Fibroblast of the aortic adventitia (primary cell): Measurements from ENCODE around the gene CDKN2C. TPM values are rescaled to one million over a fixed set of nuclear protein-coding genes. Genes with fewer than 3 reads are reported as not detected.
A peak's percentile ranks its signal among the peaks of the same experiment; 100 is the strongest.

Experiments used
- DNase-seq: peaks from one replicate; pipeline ENCODE4 v3.0.0-alpha.2; 2010; ENCODE audit warnings: low read depth
- H3K4me3 ChIP-seq: 2 replicates; pipeline ENCODE4 v1.5.1; 2011; ENCODE audit warnings: low read depth, mild to moderate bottlenecking, control low read depth, low read length, moderate library complexity
- total RNA-seq: library from RNA; depleted of rRNA; stranded (reverse); fragments of >200 nt; gene quantifications from 2 replicates; pipeline ENCODE4 v1.2.3, GENCODE V29; 2012; ENCODE audit warnings: low replicate concordance
- TF ChIP-seq, protein P1 (sequence below): IDR thresholded peaks from 2 replicates; pipeline ENCODE4 v1.5.1; 2011; ENCODE audit warnings: mild to moderate bottlenecking, low read length, control low read depth, inconsistent platforms; ENCODE audit not compliant: insufficient read depth

CDKN2C gene
- total RNA-seq, 1 donor = 34.1 TPM

DNA sequence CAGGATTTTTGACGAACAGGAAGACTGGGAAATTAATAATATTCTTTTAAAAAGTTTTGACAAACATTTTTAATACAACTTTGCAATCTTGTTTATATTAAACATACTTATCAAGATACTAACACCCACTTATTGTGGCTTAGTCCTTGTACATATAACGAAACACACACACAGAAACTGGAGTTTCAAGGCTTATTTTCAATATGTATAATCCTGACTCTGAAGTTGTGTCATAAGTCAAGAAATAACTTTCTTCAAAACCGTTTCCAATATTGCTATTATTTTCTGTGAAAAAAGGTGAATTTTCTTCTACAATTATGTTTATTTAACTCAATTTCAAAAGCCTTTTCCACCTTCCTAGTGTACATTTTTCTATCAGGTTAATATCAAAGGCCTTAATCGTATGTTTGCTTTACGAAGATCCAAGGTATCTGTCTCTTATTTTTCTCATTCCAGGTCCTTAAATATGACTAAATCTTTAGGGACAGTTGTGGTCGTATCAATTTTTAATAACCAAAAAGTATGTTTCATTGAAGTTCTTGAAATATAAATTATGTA lies 1.8 kb downstream of the CDKN2C start:
- H3K4me3 ChIP-seq = peak overlapping the region; percentile 97
- peak; percentile 50 for DNase-seq
- TF ChIP-seq, protein P1, sequence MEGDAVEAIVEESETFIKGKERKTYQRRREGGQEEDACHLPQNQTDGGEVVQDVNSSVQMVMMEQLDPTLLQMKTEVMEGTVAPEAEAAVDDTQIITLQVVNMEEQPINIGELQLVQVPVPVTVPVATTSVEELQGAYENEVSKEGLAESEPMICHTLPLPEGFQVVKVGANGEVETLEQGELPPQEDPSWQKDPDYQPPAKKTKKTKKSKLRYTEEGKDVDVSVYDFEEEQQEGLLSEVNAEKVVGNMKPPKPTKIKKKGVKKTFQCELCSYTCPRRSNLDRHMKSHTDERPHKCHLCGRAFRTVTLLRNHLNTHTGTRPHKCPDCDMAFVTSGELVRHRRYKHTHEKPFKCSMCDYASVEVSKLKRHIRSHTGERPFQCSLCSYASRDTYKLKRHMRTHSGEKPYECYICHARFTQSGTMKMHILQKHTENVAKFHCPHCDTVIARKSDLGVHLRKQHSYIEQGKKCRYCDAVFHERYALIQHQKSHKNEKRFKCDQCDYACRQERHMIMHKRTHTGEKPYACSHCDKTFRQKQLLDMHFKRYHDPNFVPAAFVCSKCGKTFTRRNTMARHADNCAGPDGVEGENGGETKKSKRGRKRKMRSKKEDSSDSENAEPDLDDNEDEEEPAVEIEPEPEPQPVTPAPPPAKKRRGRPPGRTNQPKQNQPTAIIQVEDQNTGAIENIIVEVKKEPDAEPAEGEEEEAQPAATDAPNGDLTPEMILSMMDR = no peak

DNA sequence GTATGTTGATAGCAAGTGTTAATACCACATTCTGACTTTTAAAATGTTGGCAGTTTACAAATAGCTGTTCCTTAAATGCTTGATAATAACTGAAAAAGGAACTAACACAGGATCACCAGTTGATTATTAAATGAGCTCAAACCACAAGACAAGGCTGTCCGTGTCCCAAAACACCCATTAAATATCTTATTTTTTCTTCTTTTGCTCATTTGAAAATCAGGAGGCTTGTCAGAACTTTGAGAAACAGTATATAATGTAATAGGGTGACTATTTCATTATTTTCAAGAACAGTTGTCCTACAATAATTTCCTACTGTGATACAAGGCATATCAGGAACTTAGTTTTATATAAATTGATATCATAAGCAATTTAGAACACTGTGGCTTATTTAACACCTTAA lies 2.7 kb downstream of the CDKN2C start:
- H3K4me3 ChIP-seq = peak overlapping the region; percentile 44

DNA sequence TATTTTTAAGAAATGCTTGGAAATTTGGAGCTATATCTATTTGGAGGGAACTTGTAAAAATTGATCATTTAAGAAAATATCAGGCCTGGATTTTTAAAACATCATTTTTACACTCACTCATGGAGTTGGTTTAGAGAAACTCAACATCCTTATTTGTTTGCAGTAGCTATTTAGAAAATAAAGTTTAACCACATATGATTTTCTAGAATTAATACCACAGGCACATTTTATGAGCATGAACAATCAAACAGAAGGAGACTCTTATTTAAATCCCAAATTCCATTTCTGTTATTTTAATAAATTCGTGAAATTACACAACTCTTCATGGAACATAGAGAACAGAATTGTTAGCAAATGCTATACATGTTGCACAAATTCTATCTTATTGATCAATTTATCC lies 3.2 kb downstream of the CDKN2C start:
- DNase-seq = peak; percentile 33
- TF ChIP-seq, protein P1 = no peak
- H3K4me3 ChIP-seq = no peak overlapping the region

More for the DNA sequence above, 2.7 kb downstream of the CDKN2C start:
- peak; percentile 51 for DNase-seq
- TF ChIP-seq, protein P1 = no peak

DNA sequence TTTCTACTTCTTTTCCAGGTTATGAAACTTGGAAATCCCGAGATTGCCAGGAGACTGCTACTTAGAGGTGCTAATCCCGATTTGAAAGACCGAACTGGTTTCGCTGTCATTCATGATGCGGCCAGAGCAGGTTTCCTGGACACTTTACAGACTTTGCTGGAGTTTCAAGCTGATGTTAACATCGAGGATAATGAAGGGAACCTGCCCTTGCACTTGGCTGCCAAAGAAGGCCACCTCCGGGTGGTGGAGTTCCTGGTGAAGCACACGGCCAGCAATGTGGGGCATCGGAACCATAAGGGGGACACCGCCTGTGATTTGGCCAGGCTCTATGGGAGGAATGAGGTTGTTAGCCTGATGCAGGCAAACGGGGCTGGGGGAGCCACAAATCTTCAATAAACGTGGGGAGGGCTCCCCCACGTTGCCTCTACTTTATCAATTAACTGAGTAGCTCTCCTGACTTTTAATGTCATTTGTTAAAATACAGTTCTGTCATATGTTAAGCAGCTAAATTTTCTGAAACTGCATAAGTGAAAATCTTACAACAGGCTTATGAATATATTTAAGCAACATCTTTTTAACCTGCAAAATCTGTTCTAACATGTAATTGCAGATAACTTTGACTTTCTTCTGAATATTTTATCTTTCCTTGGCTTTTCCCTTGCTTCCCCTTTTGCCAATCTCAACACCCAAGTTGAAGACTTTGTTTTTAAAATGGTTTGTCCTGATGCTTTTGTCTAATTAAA lies 4.0 kb downstream of the CDKN2C start:
- no peak overlapping the region for H3K4me3 ChIP-seq
- no peak for DNase-seq
- TF ChIP-seq, protein P1 = no peak

DNA sequence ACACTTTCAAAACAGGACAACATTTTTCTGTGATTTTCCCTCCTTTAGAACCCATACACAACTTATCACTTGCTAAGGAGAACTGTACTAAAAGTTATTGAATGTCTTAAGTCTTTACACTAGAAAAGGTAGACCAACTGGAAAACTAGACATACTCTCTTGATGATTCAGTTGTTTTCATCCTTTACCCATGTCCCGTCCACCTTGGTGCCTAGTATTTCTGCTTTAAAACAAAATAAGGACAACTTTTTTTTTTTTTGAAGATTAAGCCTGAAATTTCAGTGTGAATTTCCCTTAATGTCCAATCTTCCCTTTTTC lies 4.5 kb downstream of the CDKN2C start:
- peak; percentile 33 for DNase-seq
- TF ChIP-seq, protein P1 = no peak
- H3K4me3 ChIP-seq = no peak overlapping the region

DNA sequence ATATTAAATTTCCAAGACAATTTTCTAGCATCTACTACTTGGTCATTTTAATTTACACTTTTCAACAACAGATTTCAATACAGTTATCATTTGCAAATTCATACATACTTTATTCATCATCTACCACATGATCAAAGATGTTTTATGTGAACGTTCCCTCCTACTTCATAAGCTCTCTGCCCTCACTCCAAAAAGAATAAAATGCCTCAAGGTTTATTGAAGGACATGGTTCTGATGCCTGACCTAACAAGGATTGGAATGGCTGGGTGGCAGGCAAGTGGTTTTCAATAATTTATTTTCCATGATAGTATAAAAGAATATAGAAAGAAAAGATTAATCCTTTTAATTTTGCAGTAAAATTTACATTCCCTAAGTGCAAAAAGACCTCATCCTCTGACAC lies 5.4 kb downstream of the CDKN2C start:
- peak; percentile 36 for DNase-seq
- no peak overlapping the region for H3K4me3 ChIP-seq
- TF ChIP-seq, protein P1 = no peak
